Fibroblast of mammary gland (primary cell): ENCODE measurements around the gene CATSPERD.

Source experiments
- DNase-seq: peaks from one replicate; pipeline ENCODE4 v3.0.0-alpha.2; 2010; ENCODE audit warnings: low read depth
- H3K4me3 ChIP-seq: 2 replicates; pipeline ENCODE4 v1.5.1; 2011; ENCODE audit warnings: low read depth, mild to moderate bottlenecking, low read length, moderate library complexity; ENCODE audit not compliant: control insufficient read depth
- CTCF ChIP-seq: conservative IDR thresholded peaks from 2 replicates; pipeline ENCODE4 v1.5.1; 2011; ENCODE audit warnings: low read depth, low read length, inconsistent platforms; ENCODE audit not compliant: control insufficient read depth, insufficient read depth

The CATSPERD gene

GRCh38 chr19:5822181-5822844, 101.9 kb downstream of the CATSPERD start:
- TF ChIP-seq CTCF, result no peak
- no peak overlapping the region for H3K4me3 ChIP-seq
- no peak for DNase-seq

GRCh38 chr19:5823579-5824281, 103.3 kb downstream of the CATSPERD start:
- TF ChIP-seq CTCF, result peak; percentile 31

GRCh38 chr19:5824751-5825150, 104.3 kb downstream of the CATSPERD start:
- TF ChIP-seq CTCF, result no peak
- no peak for DNase-seq
- no peak overlapping the region for H3K4me3 ChIP-seq

More at GRCh38 chr19:5823579-5824281, 103.3 kb downstream of the CATSPERD start:
- DNase-seq, result no peak
- H3K4me3 ChIP-seq, result no peak overlapping the region

GRCh38 chr19:5825178-5825577, 104.7 kb downstream of the CATSPERD start:
- H3K4me3 ChIP-seq, result no peak overlapping the region
- DNase-seq, result no peak
- TF ChIP-seq CTCF, result no peak

GRCh38 chr19:5826531-5827341, 106.3 kb downstream of the CATSPERD start:
- peak overlapping the region; percentile 34 for H3K4me3 ChIP-seq
- DNase-seq, result peak; percentile 26
- TF ChIP-seq CTCF, result no peak

- DNase-seq, result no peak
- peak overlapping the region; percentile 34 for H3K4me3 ChIP-seq
- no peak for TF ChIP-seq CTCF
Measured at GRCh38 chr19:5827342-5827890, 107.0 kb downstream of the CATSPERD start.
